Stimulated activated CD4-positive, alpha-beta T cell treated with anti-CD3 and anti-CD28 coated beads, Interleukin-1b, Interleukin-23, amount 100 ng/mL, for 24 hours (primary cell): ENCODE data around the gene IFT22.
"Not testable (repeated sequence)": the region's sequence is repeated elsewhere in the genome, so short reads cannot be mapped to it uniquely, and the experiment has no call there.

ENCODE experiments used
- DNase-seq, 4 experiments: peaks; one replicate each; pipeline ENCODE4 v3.0.0-alpha.2; 2020; ENCODE audit warnings: low read depth in 4 of 4, low spot score in 1 of 4

Gene IFT22

GRCh38 chr7:101321491-101322401 is at the start of gene IFT22:
TSS of gene IFT22 (minus strand) at chr7:101321812. CDS start at chr7:101321709, 103 bp downstream.
- DNase-seq: peak; percentile 76 to 82 (median 82)

DNA sequence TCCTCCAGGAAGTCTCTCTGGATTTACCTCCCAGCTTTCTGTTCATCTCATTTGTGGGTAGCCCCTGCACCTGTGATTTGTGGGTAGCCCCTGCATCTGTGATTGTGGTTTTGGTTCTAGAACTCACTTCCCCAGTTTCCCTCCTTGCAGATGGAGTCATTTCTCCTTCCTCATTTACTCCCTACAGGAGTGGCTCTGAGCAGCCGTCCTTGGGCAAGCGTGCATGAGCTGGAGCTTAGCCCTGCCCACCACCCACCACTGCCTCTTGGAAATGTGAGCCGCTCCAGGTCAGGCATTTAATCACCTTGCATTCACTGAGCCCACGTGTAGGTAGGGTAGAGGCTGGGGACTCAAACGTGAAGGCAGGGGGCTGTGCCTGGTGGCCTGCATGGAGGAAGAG is 49.2 kb upstream of the IFT22 start:
- DNase-seq: no peak

DNA sequence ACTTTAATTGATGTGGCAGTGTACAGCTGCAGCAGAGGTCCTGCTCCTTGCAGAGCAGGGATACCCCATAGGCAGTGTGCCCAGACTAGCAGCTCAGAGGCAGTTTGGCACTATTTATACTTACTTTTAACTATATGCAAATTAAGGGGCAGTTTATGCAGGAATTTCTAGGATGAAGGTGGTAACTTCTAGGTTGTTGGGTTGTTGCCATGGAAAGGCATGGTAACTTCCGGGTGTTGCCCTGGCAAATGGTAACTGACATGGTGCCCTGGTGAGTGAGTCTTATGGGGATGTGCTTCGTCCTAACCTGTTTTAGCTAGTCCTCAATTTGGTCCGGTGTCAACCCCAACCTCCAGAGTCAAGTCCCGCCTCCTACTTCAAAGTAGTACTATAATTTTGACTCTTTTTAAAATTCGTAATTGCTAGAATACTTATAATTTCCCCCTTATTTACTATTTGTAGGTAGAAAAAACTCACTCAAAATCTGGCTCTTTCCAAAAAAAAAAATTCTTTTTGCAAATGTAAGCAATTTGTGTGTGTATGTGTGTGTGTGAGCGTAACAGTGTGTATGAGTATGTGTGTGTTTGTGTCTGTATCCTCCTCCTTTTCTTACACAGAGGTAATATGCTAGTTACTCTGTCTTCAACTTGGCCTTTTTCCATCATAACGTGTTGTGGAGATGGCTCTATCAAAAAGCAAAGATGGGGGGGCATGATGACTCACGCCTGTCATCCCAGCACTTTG is 47.0 kb upstream of the IFT22 start:
- DNase-seq: no peak

DNA sequence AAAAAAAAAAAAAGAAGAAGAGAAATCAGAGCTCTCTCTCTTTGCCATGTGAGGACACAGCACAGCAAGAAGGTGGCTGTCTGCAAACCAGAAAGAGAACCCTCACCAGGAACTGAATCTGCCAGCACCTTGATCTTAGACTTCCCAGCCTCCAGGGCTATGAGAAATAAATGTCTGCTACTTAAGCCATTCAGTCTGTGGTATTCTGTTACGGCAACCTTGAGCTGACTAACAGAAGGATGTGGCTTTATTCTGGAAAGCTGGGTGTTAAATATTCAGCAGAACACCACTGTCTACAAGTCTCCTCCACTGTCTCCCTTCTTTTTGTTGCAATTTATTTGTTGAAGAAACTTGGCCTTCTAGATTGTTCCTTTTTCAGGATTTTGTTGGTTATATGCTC is 46.1 kb upstream of the IFT22 start:
- DNase-seq: no peak

- no peak for DNase-seq
Observed at GRCh38 chr7:101365956-101366355, 44.3 kb upstream of the IFT22 start.

DNA sequence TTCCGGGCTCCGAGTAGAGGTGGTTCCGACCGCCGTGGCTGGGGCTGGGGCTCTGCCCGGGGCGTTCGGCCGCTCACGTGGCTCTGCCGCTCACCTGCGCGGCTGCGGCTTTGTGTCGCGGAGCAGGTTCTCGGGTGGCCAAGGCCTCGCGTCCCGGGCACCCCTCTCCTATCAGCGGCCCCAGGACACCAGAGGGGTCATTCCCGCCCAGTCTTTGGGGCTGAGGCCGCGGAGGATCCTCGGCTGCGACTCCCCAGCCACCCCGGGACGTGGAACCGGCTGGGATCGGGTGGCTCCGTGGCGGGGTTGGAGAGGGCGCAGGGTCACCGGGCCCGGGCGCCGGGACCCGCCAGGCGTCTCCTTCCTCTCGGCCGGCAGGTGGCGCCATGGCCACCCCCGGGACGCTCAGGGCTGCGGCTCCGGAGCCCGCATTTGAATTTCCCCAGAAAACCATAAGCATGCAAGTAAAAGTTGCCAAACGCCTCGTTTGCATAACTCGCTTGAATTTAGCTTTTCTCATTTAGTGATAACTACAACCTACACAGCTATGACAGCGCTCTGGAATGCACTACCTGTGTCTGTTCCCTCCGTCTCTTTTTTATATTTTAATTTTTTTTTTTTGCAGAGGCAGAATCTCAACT is 42.2 kb upstream of the IFT22 start:
- DNase-seq: peak; percentile 24 to 54 (median 48)

GRCh38 chr7:101363196-101363733 is 41.7 kb upstream of the IFT22 start:
- DNase-seq: no peak

- DNase-seq: peak in 1 of 4 experiments; percentile 2
Observed at GRCh38 chr7:101362334-101363195, 41.0 kb upstream of the IFT22 start, which contains the start of gene COL26A1. TSS of gene COL26A1 (plus strand) at chr7:101362875. CDS start at chr7:101363033, 158 bp downstream.

DNA sequence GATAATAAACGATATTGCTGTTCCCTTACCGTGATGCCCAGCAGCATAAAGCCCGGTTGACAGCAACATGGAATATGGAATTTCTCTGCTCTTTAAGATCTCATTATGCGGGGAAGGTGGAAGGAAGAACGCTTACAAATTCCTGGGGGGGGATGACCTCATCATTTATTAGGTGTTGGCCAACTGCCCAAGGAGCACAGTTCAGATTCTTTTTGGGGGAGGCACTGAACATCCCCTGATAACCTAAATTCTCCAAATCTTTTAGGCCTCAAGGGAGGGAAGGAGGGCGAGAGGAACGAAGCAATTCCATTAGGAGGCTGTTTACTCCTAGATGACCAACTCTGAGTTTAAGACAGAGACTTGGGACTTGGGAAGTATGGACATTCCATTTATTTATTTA is 35.8 kb upstream of the IFT22 start:
- DNase-seq: no peak

GRCh38 chr7:101352920-101353308 is 31.3 kb upstream of the IFT22 start:
- no peak for DNase-seq

DNA sequence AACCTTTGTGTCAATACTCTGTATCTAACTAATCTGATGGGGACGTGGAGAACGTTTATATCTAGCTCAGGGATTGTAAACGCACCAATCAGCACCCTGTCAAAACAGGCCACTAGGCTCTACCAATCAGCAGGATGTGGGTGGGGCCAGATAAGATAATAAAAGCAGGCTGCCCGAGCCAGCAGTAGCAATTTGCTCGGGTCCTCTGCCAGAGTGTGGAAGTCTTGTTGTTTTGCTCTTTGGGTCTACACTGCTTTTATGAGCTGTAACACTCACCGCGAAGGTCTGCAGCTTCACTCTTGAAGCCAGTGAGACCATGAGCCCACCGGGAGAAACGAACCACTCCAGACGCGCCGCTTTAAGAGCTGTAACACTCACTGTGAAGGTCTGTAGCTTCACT is 27.7 kb upstream of the IFT22 start:
- not testable (repeated sequence) for DNase-seq

DNA sequence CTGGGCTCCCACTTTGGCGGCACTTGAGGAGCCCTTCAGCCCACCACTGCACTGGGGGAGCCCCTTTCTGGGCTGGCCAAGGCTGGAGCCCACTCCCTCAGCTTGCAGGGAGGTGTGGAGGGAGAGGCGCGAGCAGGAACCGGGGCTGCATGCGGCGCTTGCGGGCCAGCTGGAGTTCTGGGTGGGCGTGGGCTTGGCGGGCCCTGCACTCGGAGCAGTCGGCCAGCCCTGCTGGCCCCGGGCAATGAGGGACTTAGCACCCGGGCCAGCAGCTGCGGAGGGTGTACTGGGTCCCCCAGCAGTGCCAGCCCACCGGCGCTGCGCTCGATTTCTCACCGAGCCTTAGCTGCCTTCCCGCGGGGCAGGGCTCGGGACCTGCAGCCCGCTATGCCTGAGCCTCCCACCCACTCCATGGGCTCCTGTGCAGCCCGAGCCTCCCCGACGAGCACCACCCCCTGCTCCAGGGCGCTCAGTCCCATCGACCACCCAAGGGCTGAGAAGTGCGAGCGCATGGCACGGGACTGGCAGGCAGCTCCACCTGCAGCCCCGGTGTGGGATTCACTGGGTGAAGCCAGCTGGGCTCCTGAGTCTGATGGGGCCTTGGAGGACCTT is 26.9 kb upstream of the IFT22 start:
- DNase-seq: not testable (repeated sequence)

DNA sequence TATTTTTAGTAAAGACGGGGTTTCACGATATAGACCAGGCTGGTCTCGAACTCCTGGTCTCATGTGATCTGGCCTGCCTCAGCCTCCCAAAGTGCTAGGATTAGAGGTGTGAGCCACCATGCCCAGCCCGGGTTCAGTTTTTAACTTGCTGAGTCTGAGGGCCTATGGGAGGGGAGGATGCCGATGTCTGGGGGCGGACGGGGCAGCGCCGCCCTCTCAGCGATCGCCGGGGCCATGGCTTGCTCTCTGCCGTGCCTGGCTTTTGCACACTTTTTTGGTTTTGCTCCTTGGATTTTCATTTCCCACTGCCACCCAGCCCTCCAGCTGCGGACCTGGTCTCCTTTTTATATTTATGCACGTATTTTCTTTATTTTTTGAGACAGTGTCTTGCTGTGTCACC is 25.9 kb upstream of the IFT22 start:
- no peak for DNase-seq

GRCh38 chr7:101342892-101343291 is 21.3 kb upstream of the IFT22 start:
- DNase-seq: no peak

GRCh38 chr7:101340379-101340778 is 18.8 kb upstream of the IFT22 start:
- DNase-seq: no peak

DNA sequence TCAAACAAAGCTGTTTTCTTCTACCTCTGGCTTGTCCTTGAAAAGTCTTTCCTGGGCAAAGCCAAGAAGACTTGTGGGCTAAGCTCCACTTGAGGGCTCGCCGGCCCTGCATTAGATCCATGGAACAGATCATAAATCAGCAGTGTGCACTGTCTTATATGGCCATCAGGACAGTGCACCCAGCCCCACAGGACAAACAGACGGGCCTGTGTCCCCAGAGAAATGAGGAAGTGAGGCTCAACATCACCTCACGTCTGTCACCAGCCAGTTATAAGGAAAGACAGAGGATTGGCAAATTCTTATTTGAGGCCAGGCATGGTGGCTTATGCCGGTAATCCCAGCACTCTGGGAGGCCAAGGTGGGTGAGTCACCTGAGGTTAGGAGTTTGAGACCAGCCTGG is 12.3 kb upstream of the IFT22 start:
- DNase-seq: no peak

GRCh38 chr7:101332026-101332425 is 10.4 kb upstream of the IFT22 start:
- no peak for DNase-seq

- no peak for DNase-seq
Observed at GRCh38 chr7:101330011-101330484, 8.4 kb upstream of the IFT22 start.

GRCh38 chr7:101328159-101328558 is 6.5 kb upstream of the IFT22 start:
- no peak for DNase-seq

DNA sequence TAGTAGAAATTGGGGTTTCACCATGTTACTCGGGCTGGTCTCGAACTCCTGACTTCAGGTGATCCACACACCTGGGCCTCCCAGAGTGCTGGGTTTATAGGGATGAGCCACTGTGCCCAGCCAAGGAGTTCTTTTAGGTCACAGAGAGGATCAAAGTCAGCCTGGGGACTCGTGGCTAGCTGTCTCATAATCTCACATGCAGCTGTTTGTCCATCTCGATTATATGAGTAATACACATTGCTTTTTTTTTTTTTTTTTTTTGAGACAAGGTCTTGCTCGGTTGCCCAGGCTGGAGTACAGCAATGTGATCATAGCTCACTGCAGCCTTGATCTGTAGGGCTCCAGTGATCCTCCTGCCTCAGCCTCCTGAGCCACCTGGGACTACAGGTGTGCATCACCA is 2.2 kb downstream of the IFT22 start:
- DNase-seq: no peak
